ENCODE measurements around the gene REXO1.

DNA sequence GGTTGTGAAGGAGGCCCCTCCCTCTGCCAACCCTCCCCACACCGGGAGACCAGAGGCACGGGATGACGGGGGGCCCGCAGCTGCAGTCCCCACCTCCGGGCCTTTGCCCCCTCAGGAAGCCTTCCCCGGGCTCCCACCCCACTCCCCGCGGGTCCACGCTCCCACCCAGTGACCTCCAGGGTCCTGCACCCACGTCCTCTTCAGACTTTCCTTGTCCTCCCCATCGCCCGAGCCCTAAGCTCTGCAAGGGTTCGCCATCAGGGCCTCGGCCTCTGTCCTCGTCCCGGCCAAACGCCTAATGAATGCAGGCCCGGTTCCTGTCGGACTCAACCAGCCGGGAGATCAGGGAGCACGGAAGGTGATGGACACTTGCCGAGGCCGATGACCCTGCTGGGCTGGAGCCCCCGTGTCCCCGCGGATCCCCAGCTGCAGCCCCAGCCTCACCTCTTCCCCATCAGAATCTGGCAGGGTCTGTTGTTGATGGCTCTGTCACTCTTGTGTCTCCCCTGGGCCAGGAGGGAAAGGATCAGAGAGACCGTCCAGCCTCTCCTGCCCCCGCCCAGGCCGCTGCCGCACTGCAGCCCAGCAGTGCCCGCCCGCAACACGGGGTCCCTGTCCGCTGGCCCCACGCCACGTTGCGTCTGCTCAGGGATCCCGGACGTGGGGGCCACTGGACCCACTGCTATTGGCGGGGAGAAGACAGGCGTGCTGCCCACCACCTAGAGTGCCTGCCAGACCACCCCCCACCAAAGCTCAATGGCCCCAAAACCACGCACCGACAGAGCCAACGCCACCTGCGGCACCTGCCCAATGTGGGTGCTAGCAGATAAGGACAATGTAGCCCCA lies 41.9 kb downstream of the REXO1 start:
- TF ChIP-seq, protein P1, sequence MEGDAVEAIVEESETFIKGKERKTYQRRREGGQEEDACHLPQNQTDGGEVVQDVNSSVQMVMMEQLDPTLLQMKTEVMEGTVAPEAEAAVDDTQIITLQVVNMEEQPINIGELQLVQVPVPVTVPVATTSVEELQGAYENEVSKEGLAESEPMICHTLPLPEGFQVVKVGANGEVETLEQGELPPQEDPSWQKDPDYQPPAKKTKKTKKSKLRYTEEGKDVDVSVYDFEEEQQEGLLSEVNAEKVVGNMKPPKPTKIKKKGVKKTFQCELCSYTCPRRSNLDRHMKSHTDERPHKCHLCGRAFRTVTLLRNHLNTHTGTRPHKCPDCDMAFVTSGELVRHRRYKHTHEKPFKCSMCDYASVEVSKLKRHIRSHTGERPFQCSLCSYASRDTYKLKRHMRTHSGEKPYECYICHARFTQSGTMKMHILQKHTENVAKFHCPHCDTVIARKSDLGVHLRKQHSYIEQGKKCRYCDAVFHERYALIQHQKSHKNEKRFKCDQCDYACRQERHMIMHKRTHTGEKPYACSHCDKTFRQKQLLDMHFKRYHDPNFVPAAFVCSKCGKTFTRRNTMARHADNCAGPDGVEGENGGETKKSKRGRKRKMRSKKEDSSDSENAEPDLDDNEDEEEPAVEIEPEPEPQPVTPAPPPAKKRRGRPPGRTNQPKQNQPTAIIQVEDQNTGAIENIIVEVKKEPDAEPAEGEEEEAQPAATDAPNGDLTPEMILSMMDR (conservative IDR thresholded peaks at IDR 0.05; ENCODE audit: low read length), result no peak
- no peak for TF ChIP-seq EZH2phosphoT487 (IDR thresholded peaks at IDR 0.05; ENCODE audit: borderline replicate concordance)
